HG03066 (cell line): ENCODE results near the gene KCNK7.

Experiments
- ATAC-seq: cut with Tn5 transposase; IDR thresholded peaks from one replicate; pipeline ENCODE4 v1.9.1; 2021; ENCODE audit warnings: low read depth; ENCODE audit not compliant: unreplicated experiment

Gene KCNK7

GRCh38 chr11:65629579-65629978 lies 34.0 kb upstream of the KCNK7 start:
- no peak for ATAC-seq

DNA sequence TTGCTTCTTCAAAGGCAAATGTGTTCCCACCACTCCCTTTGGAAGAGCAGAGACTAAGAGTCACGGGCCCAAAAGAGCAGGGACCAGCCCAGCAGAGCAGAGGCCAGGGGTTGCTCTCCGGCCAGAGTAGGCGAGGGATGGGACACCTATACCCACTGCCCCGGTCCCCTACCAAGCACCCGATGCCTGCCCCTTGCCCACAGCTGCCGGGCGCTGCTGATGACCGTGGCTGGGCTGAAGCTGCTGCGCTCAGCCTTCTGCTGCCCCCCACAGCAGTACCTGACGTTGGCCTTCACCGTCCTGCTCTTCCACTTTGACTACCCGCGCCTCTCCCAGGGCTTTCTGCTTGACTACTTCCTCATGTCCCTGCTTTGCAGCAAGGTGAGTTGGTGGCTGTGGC lies 31.6 kb upstream of the KCNK7 start:
- ATAC-seq: no peak

GRCh38 chr11:65625628-65626342 lies 30.2 kb upstream of the KCNK7 start:
- no peak for ATAC-seq

DNA sequence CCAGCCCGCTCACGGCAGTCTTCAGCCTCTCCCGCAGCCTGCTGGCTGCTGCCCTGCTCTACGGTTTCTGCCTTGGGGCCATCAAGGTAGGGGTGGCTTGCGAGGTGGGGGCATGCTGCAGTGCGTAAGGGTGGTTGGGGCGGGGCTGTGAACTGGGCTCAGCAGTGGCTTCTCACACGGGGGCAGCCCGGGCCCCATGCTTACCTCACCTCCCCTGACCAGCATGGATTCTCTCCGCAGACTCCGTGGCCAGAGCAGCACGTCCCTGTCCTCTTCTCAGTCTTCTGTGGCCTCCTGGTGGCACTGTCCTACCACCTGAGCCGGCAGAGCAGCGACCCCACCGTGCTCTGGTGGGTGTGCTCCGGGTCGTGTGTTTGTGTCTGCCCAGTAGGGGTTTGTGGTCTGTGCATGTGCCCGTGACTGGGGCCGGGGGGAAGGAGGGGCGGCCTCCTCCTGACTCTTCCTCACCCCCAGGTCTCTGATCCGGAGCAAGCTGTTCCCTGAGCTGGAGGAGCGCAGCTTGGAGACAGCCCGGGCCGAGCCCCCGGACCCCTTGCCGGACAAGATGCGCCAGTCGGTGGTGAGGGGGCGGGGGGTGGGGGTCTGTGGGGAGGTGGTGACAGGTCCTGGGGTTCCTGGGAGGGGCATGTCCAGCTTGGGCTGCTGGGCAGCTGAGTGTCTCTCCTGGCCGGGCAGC lies 29.5 kb upstream of the KCNK7 start:
- ATAC-seq: no peak

DNA sequence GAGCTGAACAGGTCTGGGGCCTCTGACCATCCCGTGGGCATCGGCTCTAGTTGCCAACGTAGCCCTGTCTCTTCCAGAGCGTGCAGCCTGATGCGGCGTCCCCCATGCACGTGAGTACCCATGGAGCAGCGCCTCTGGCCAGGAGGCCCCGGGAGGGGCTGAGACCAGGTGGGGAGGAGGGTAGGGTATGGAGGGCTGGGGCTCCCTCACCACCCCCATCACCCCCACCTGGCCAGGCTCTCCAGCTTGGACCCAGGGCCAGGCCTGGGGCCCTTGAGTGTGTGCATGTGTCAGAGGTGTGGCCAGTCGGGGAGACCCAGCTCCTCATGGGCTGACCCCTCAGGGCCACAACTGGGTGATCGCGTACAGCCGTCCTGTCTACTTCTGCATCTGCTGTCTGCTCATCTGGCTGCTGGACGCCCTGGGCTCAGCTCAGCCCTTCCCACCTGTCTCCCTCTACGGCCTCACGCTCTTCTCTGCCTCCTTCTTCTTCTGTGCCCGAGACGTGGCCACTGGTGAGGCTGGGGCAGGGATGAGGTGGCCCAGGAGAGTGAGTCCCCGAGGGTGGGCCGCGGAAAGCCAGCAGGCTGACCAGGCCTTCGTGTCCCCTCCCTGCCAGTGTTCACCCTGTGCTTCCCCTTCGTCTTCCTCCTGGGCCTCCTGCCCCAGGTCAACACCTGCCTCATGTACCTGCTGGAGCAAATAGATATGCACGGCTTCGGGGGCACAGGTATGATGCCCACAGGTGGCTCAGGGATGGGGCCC lies 28.4 kb upstream of the KCNK7 start:
- ATAC-seq: no peak

GRCh38 chr11:65623177-65623576 lies 27.6 kb upstream of the KCNK7 start:
- ATAC-seq: no peak

GRCh38 chr11:65622011-65622410 lies 26.4 kb upstream of the KCNK7 start:
- ATAC-seq: no peak

DNA sequence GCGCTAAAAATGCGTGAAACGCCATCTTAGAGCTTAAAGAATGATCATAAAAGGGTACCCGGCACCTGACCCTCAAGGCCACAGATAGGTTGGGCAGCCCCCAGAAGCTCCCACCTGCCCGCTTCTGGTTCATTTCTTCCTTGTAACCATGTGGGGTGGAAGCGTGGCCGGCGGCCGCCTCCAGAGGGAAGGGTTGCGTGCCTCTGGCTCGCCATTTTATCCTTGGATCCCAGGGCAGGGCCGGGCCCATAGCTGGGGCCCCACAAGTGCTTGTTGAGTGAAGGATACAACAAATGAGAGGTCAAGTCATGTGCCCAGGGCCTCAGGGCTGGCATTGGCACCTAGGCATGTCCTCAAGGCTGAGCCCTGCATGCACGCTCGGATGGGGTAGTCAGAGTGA lies 25.9 kb upstream of the KCNK7 start:
- ATAC-seq: no peak

DNA sequence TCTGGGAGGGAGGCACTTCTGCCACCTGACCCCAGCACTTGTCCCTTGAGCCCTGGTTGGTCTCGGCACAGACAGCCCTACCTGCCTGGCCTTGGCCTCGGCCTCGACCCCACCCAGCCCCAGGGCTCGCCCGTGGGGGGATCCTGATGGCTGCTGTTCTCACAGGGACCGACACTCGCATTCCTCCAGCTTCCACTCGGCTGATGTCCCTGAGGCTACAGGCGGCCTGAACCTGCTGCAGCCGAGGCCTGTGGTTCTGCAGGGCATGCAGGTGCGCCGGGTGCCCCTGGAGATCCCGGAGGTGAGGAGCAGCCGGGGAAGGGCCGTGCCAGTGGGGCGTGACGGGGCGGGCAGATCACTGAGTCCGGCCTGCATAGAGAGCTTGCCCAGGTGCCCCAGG lies 25.1 kb upstream of the KCNK7 start:
- no peak for ATAC-seq

GRCh38 chr11:65619281-65619928 lies 23.8 kb upstream of the KCNK7 start:
- ATAC-seq: no peak

GRCh38 chr11:65618763-65619162 lies 23.2 kb upstream of the KCNK7 start:
- no peak for ATAC-seq

DNA sequence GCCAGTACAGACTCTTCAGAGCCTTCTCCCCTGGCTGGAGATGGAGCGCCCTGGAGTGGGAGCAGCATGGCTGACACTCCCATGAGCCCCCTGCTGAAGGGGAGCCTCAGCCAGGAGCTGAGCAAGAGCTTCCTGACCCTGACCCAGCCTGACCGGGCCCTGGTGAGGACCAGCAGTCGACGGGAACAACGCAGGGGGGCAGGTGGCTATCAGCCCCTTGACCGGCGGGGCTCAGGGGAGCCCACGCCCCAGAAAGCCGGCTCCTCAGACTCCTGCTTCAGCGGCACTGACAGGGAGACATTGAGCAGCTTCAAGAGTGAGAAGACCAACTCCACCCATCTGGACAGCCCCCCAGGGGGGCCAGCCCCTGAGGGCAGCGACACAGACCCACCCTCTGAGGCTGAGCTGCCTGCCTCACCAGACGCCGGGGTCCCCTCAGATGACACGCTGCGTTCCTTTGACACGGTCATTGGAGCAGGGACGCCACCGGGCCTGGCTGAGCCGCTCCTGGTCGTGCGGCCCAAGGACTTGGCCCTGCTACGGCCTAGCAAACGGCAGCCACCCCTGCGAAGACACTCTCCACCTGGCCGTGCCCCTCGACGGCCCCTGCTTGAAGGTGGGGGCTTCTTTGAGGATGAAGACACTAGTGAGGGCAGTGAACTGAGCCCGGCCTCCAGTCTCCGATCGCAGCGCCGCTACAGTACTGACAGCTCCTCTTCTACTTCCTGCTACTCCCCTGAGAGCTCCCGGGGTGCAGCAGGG lies 22.6 kb upstream of the KCNK7 start:
- no peak for ATAC-seq

- no peak for ATAC-seq
These were observed 21.7 kb upstream of the KCNK7 start for GRCh38 chr11:65617136-65617850.

DNA sequence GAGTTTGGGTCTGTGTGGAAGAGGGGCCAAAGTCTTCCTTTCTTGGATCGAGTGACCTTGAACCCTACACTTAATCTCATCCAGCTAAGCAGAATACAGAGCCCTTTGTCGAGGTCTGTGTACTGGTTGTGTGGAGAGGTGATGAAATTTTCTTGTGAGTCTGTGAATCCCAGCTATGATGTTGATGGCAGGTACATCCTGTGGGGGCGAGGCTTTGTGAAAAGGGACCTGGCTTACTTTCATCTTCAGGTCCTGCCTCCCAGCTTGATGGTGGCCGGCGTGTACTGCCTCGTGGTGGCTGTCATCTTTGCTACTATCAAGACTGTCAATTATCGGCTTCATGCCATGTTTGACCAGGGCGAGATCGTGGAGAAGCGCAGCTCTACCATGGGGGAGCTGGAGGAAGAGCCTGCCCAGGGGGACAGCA lies 21.0 kb upstream of the KCNK7 start:
- ATAC-seq: no peak

DNA sequence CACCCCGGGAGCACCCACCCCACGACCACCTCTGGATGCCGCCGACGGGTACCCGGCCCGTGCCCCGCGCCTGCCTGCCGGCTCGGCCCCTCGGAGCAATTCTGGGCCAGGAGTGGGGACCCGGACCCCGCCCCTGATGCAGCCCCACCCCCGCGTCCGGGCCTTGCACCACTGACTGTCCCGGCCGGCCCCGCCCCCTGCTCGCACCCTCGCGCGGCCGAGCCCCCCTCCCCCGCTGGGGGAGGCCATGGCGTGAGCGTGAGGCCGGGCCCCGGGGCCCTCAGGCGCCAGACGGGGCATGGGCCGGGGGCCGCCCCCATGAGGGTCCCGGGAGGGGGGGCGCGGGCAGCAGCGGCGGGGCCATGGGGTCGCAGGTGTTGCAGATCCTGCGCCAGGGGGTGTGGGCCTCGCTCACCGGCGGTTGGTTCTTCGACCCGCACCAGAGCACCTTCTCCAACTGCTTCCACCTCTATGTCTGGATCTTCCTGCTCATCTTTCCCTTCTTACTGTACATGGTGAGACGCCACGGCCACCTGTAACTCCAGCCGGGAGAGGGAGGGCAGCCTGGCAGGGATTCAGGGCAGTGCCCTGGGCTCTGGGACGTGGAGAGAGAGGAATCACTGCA lies 20.5 kb upstream of the KCNK7 start:
- no peak for ATAC-seq

DNA sequence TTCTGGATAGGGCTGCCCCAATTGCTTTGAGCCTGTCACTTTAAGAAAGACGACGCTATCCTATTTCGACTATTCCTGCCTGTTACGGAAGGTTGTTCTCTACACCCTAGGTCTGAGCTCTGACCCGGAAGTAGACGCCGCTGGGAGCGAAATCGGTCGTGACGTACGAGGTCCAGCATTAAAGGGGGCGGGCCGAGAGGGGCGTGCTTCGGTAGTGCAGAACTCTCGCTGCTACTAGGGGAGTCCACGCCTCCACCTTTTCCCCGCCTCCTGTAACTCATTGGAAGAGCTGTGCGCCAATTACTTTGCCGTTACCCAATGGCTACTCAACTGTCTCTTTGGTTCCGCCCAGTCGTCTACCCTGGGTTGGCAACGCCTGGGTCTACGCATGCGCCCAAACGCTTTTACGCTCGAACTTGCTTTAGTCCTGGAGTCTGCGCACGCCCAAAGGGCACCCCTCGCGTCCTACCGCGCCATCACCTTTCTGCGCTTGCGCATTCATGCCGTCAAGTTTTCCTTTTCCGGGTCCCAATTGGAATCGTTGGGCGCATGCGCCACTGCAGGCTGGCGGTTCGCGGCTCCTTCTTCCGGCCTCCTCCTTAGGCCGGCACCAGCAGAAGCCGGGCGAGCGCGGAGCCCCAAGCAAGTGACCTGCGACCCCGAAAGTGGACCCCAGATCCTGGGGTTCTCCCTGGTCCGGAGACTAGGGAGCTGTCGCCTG lies 19.8 kb upstream of the KCNK7 start, which contains the start of gene PCNX3:
Gene PCNX3, plus strand, starts transcription at position 548 of the 721 bp plus-strand sequence. CDS start 536 bp downstream, outside the sequence.
- ATAC-seq: peak; percentile 85

- no peak for ATAC-seq
These were observed 17.7 kb upstream of the KCNK7 start for GRCh38 chr11:65613091-65613928.

DNA sequence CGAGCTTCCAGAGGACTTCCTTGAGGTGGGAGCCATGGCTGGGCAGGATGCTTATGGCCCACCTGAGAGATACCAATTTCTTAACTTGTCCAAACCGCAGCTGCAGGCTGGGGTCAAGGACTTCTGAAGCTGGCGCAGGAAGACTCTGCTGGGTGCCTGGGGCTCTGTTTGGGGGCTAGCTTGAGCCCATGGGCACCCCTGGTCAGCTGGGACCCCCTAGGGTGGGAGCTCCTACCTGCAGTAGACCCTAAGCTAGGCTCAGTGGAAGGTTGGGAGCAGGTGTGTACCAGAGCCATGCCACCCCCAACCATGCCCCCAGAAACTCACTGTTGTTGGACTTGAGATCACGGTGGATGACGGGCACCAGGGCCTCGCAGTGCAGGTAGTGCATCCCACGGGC lies 17.1 kb upstream of the KCNK7 start:
- no peak for ATAC-seq
